WTC11 (cell line): ENCODE data around the gene PPP1R1B. TPM values are rescaled to one million over a fixed set of nuclear protein-coding genes. Genes with fewer than 3 reads are reported as not detected.

Source experiments
- ATAC-seq: fragments of 200-7000 bp; cut with Tn5 transposase; 2 replicates; pipeline ENCODE4 v1.10.0; 2021; ENCODE audit warnings: mild to moderate bottlenecking, moderate library complexity
- CTCF ChIA-PET: fragments of 300-600 bp; sonication (Branson Sonifier 250); formaldehyde crosslinking; loops from one replicate; lab custom pipeline; 2021; ENCODE audit warnings: antibody characterized with exemption; lab: Charles Lee
- POLR2A ChIA-PET: fragments of 350-600 bp; sonication (Branson Sonifier 250); formaldehyde crosslinking; loops from one replicate; lab custom pipeline; 2021; ENCODE audit warnings: antibody characterized with exemption; lab: Charles Lee
- DNase-seq: peaks from one replicate; pipeline ENCODE4 v3.0.0; 2021; ENCODE audit warnings: low spot score
- H3K27ac Mint-ChIP-seq: 2 replicates; pipeline ENCODE4 v1.8.0; 2021; ENCODE audit warnings: mixed read lengths
- H3K27me3 Mint-ChIP-seq: 2 replicates; pipeline ENCODE4 v1.8.0; 2021; ENCODE audit warnings: low read depth, mild to moderate bottlenecking, moderate library complexity, mixed read lengths
- H3K36me3 Mint-ChIP-seq: 2 replicates; pipeline ENCODE4 v1.8.0; 2021; ENCODE audit warnings: mixed read lengths
- H3K4me1 Mint-ChIP-seq: 2 replicates; pipeline ENCODE4 v1.8.0; 2022; ENCODE audit warnings: mixed read lengths
- H3K4me3 Mint-ChIP-seq: 2 replicates; pipeline ENCODE4 v1.8.0; 2021; ENCODE audit warnings: mild to moderate bottlenecking, moderate library complexity, mixed read lengths
- H3K9me3 Mint-ChIP-seq: 2 replicates; pipeline ENCODE4 v1.8.0; 2021; ENCODE audit warnings: mixed read lengths
- AFF4 ChIP-seq: sonication (generic); formaldehyde crosslinking; IDR thresholded peaks from 2 replicates; pipeline ENCODE4 v1.8.1; 2023; ENCODE audit warnings: mild to moderate bottlenecking, missing genetic modification reagents, borderline replicate concordance
- AR ChIP-seq: fragments of 250-450 bp; sonication (Bioruptor Pico); IDR thresholded peaks from 2 replicates; pipeline ENCODE4 v1.9.0; 2021; ENCODE audit warnings: mild to moderate bottlenecking
- ATF1 ChIP-seq: sonication (generic); formaldehyde crosslinking; IDR thresholded peaks from 2 replicates; pipeline ENCODE4 v1.8.1; 2023; ENCODE audit warnings: mild to moderate bottlenecking, moderate library complexity, missing genetic modification reagents
- ELF4 ChIP-seq: sonication (generic); formaldehyde crosslinking; IDR thresholded peaks from 2 replicates; pipeline ENCODE4 v1.8.1; 2022; ENCODE audit warnings: low read depth, mild to moderate bottlenecking, moderate library complexity, missing genetic modification reagents
- EMX1 ChIP-seq: fragments of 250-450 bp; sonication (Bioruptor Pico); IDR thresholded peaks from 2 replicates; pipeline ENCODE4 v1.8.0; 2021; ENCODE audit warnings: mild to moderate bottlenecking
- ERG ChIP-seq: fragments of 250-450 bp; sonication (Bioruptor Pico); IDR thresholded peaks from 2 replicates; pipeline ENCODE4 v1.8.0; 2021; ENCODE audit warnings: mild to moderate bottlenecking
- ESRRA ChIP-seq: sonication (generic); formaldehyde crosslinking; IDR thresholded peaks from 2 replicates; pipeline ENCODE4 v1.8.1; 2022; ENCODE audit warnings: mild to moderate bottlenecking, missing genetic modification reagents, borderline replicate concordance
- HMGA2 ChIP-seq: fragments of 250-450 bp; sonication (Bioruptor Pico); IDR thresholded peaks from 2 replicates; pipeline ENCODE4 v1.4.0; 2021; ENCODE audit warnings: mild to moderate bottlenecking, moderate library complexity
- IRF1 ChIP-seq: sonication (generic); formaldehyde crosslinking; IDR thresholded peaks from 2 replicates; pipeline ENCODE4 v1.8.0; 2023; ENCODE audit warnings: missing genetic modification reagents
- IRF2 ChIP-seq: sonication (generic); formaldehyde crosslinking; IDR thresholded peaks from 2 replicates; pipeline ENCODE4 v1.8.0; 2022; ENCODE audit warnings: low read depth, missing genetic modification reagents, borderline replicate concordance
- MLX ChIP-seq: sonication (generic); formaldehyde crosslinking; IDR thresholded peaks from 2 replicates; pipeline ENCODE4 v1.8.1; 2023; ENCODE audit warnings: mild to moderate bottlenecking, missing genetic modification reagents, moderate library complexity
- MXD4 ChIP-seq: fragments of 250-450 bp; sonication (Bioruptor Pico); IDR thresholded peaks from 2 replicates; pipeline ENCODE4 v1.8.0; 2021; ENCODE audit warnings: mild to moderate bottlenecking, moderate library complexity, borderline replicate concordance
- MYBL2 ChIP-seq: sonication (generic); formaldehyde crosslinking; IDR thresholded peaks from 2 replicates; pipeline ENCODE4 v1.8.1; 2023; ENCODE audit warnings: mild to moderate bottlenecking, moderate library complexity, missing genetic modification reagents
- NFATC4 ChIP-seq: fragments of 250-450 bp; sonication (Bioruptor Pico); IDR thresholded peaks from 2 replicates; pipeline ENCODE4 v1.9.0; 2021; ENCODE audit warnings: mild to moderate bottlenecking
- PRRX2 ChIP-seq: fragments of 250-450 bp; sonication (Bioruptor Pico); IDR thresholded peaks from 2 replicates; pipeline ENCODE4 v1.8.0; 2021; ENCODE audit warnings: mild to moderate bottlenecking
- RELA ChIP-seq: sonication (generic); formaldehyde crosslinking; IDR thresholded peaks from 2 replicates; pipeline ENCODE4 v1.8.1; 2022; ENCODE audit warnings: missing genetic modification reagents, mild to moderate bottlenecking, borderline replicate concordance
- SMAD4 ChIP-seq: sonication (generic); formaldehyde crosslinking; IDR thresholded peaks from 2 replicates; pipeline ENCODE4 v1.8.0; 2022; ENCODE audit warnings: mild to moderate bottlenecking, missing genetic modification reagents
- SP1 ChIP-seq: sonication (generic); formaldehyde crosslinking; conservative IDR thresholded peaks from 2 replicates; pipeline ENCODE4 v1.8.1; 2022; ENCODE audit warnings: missing genetic modification reagents
- TEAD1 ChIP-seq: sonication (generic); formaldehyde crosslinking; IDR thresholded peaks from 2 replicates; pipeline ENCODE4 v1.8.0; 2022; ENCODE audit warnings: mild to moderate bottlenecking, missing genetic modification reagents
- TP53 ChIP-seq: sonication (generic); formaldehyde crosslinking; IDR thresholded peaks from 2 replicates; pipeline ENCODE4 v1.8.1; 2023; ENCODE audit warnings: mild to moderate bottlenecking, missing genetic modification reagents
- USF2 ChIP-seq: sonication (generic); formaldehyde crosslinking; IDR thresholded peaks from 2 replicates; pipeline ENCODE4 v1.8.1; 2023; ENCODE audit warnings: mild to moderate bottlenecking, missing genetic modification reagents, moderate library complexity
- ZNF219 ChIP-seq: sonication (generic); formaldehyde crosslinking; IDR thresholded peaks from 2 replicates; pipeline ENCODE4 v1.8.0; 2023; ENCODE audit warnings: missing genetic modification reagents, mild to moderate bottlenecking, borderline replicate concordance
- ZNF263 ChIP-seq: sonication (generic); formaldehyde crosslinking; IDR thresholded peaks from 2 replicates; pipeline ENCODE4 v1.8.1; 2022; ENCODE audit warnings: low read depth, mild to moderate bottlenecking, moderate library complexity, missing genetic modification reagents
- ZNF425 ChIP-seq: fragments of 250-450 bp; sonication (Bioruptor Pico); conservative IDR thresholded peaks from 2 replicates; pipeline ENCODE4 v1.9.0; 2021; ENCODE audit warnings: mild to moderate bottlenecking
- total RNA-seq: library from RNA; stranded (reverse); gene quantifications from 3 replicates; pipeline ENCODE4 v1.2.3, GENCODE V29; 2021

Gene PPP1R1B
- total RNA-seq, 1 experiment from 2014 or later, result 20.5 TPM

GRCh38 chr17:39667945-39668924 is 41.5 kb downstream of the PPP1R1B start, which contains the start of gene PNMT:
Gene PNMT (plus strand): TSS chr17:39668453. CDS start chr17:39668476, 23 bp downstream.
- ATAC-seq, result peak; percentile 34
- peak within 1 kb of the TSS; percentile 71 for H3K4me3 Mint-ChIP-seq
- CTCF ChIA-PET, result interaction anchor here (0.6 to 18.0 kb wide), 23 partner anchors 10 to 346 kb away, joined by 3 to 876 read pairs (median 5); partner anchors contain the start of genes ERBB2, MIEN1, PGAP3 and PPP1R1B
- no peaks in the 10 kb centered on the region for H3K36me3 Mint-ChIP-seq
- H3K27me3 Mint-ChIP-seq, result peaks cover 47% of the 10 kb centered on the region
- H3K4me1 Mint-ChIP-seq, result peaks cover 50% of the 10 kb centered on the region
- POLR2A ChIA-PET, result interaction anchor here (0.7 to 1.1 kb wide), 2 partner anchors 23 to 45 kb away, joined by 3 read pairs; no protein-coding TSS in a partner anchor
- DNase-seq, result peak; percentile 83
- H3K9me3 Mint-ChIP-seq, result no peaks in the 10 kb centered on the region
- no peak within 1 kb of the TSS for H3K27ac Mint-ChIP-seq
- TF ChIP-seq TP53, result no peak
- no peak for TF ChIP-seq TEAD1 (CRISPR knock-in tag)
- no peak for TF ChIP-seq ESRRA
- TF ChIP-seq MLX (CRISPR knock-in tag), result 0 out of 2 replicates have a peak, but pooled peaks have one; percentile 40
- TF ChIP-seq IRF1 (CRISPR knock-in tag), result 0 out of 2 replicates have a peak, but pooled peaks have one; percentile 46
- TF ChIP-seq USF2 (CRISPR knock-in tag), result 0 out of 2 replicates have a peak, but pooled peaks have one; percentile 16
- no peak for TF ChIP-seq HMGA2 (CRISPR knock-in tag)
- no peak for TF ChIP-seq ZNF219 (CRISPR knock-in tag)
- 0 out of 2 replicates have a peak, but pooled peaks have one; percentile 64 for TF ChIP-seq ATF1
- no peak for TF ChIP-seq NFATC4 (CRISPR knock-in tag)
- TF ChIP-seq RELA, result no peak
- no peak for TF ChIP-seq EMX1 (CRISPR knock-in tag)
- TF ChIP-seq SMAD4 (CRISPR knock-in tag), result no peak
- TF ChIP-seq PRRX2 (CRISPR knock-in tag), result no peak
- no peak for TF ChIP-seq AFF4 (CRISPR knock-in tag)
- TF ChIP-seq IRF2, result no peak
- no peak for TF ChIP-seq MYBL2
- TF ChIP-seq SP1 (CRISPR knock-in tag), result peak; percentile 68
- no peak for TF ChIP-seq ELF4 (CRISPR knock-in tag)
- no peak for TF ChIP-seq MXD4 (CRISPR knock-in tag)
- TF ChIP-seq ZNF263 (CRISPR knock-in tag), result 0 out of 2 replicates have a peak, but pooled peaks have one; percentile 42
- TF ChIP-seq AR (CRISPR knock-in tag), result no peak
- TF ChIP-seq ERG (CRISPR knock-in tag), result no peak
- no peak for TF ChIP-seq ZNF425
